GM23248 (cell line): ENCODE data around the gene GRIA4.

Source experiments
- EZH2 ChIP-seq: fragments of 200-600 bp; sonication (generic); IDR thresholded peaks from 2 replicates; pipeline ENCODE4 v1.6.1; 2018; ENCODE audit warnings: antibody characterized with exemption, mild to moderate bottlenecking; ENCODE audit not compliant: insufficient read depth, poor library complexity, severe bottlenecking
- EZH2phosphoT487 ChIP-seq: fragments of 200-600 bp; sonication (generic); IDR thresholded peaks from 2 replicates; pipeline ENCODE4 v1.6.1; 2018; ENCODE audit warnings: antibody characterized with exemption, moderate library complexity, mild to moderate bottlenecking, low read depth; ENCODE audit not compliant: insufficient read depth

- TF ChIP-seq EZH2: no peak
- TF ChIP-seq EZH2phosphoT487: no peak
Observed at GRCh38 chr11:106014620-106015019, 404.7 kb downstream of the GRIA4 start.
